GM13976 (cell line): Measurements from ENCODE around the gene CISD1.

Source experiments
- DNase-seq: peaks from one replicate; pipeline ENCODE4 v3.0.0; 2012; ENCODE audit warnings: low spot score
- CTCF ChIP-seq: IDR thresholded peaks from 2 replicates; pipeline ENCODE4 v1.5.1; 2012; ENCODE audit warnings: borderline replicate concordance, mild to moderate bottlenecking; ENCODE audit not compliant: insufficient read depth; ENCODE audit errors: extremely low read depth, missing control alignments, control extremely low read depth
- in situ Hi-C: fragments of 300-500 bp; cut with MboI; formaldehyde crosslinking; loops from one replicate; pipeline ENCODE4 v1.12.0; 2022; ENCODE audit warnings: low sequenced_read_pairs, mixed read lengths, inconsistent platforms; ENCODE audit not compliant: unreplicated experiment

CISD1 gene

DNA sequence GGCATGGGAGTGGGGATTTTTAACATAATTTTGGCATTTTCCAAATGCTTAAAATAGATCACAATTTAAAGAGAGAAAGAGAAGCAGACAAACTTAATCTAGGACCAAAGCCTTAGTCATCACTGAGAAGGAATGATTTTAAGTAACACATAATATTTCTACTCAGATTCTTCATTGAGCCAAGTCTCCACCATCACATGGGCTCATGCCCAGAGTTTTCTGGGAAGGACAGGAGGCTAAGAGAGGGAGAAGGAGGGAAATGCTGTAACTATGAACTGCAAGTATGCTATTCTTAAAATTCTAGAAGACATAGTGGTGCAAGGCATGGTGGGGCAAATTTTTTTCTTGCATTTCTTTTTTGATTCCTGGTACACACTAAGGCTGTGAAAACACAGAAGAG lies 42.1 kb downstream of the CISD1 start:
- in situ Hi-C loops, result loop anchor here (25.0 kb wide), 1 partner anchor 451 kb away; no protein-coding TSS in a partner anchor
- DNase-seq, result no peak
- no peak for TF ChIP-seq CTCF

- no peak for DNase-seq
- in situ Hi-C loops, result loop anchor here (25.0 kb wide), 1 partner anchor 445 kb away; no protein-coding TSS in a partner anchor
- TF ChIP-seq CTCF, result no peak
Measured at GRCh38 chr10:58316874-58317273, 47.9 kb downstream of the CISD1 start.

DNA sequence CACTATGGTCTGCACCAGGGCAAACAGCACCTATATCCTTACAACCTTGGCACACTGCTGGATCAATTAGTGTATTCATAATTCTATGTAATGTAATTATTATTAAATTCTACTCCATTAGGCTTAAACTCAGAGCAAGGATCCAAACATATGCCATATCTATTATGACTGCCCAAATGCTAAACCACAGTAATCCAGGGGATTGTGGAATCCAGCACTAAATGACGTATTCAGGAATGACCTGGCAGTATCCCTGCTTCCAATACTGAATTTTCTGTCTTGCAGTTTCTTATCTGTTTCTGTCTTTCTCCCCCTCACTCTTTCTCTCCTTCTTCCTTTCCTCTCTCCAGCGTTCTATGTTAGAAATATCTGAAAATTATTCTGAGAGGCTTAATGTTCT lies 49.4 kb downstream of the CISD1 start:
- in situ Hi-C loops, result loop anchor here (25.0 kb wide), 1 partner anchor 444 kb away; no protein-coding TSS in a partner anchor
- TF ChIP-seq CTCF, result no peak
- no peak for DNase-seq

- in situ Hi-C loops, result loop anchor here (25.0 kb wide), 1 partner anchor 443 kb away; no protein-coding TSS in a partner anchor
- DNase-seq, result no peak
- no peak for TF ChIP-seq CTCF
Measured at GRCh38 chr10:58319599-58319998, 50.6 kb downstream of the CISD1 start.

- TF ChIP-seq CTCF, result no peak
- in situ Hi-C loops, result loop anchor here (25.0 kb wide), 1 partner anchor 442 kb away; no protein-coding TSS in a partner anchor
- DNase-seq, result no peak
Measured at GRCh38 chr10:58320351-58321049, 51.5 kb downstream of the CISD1 start.

DNA sequence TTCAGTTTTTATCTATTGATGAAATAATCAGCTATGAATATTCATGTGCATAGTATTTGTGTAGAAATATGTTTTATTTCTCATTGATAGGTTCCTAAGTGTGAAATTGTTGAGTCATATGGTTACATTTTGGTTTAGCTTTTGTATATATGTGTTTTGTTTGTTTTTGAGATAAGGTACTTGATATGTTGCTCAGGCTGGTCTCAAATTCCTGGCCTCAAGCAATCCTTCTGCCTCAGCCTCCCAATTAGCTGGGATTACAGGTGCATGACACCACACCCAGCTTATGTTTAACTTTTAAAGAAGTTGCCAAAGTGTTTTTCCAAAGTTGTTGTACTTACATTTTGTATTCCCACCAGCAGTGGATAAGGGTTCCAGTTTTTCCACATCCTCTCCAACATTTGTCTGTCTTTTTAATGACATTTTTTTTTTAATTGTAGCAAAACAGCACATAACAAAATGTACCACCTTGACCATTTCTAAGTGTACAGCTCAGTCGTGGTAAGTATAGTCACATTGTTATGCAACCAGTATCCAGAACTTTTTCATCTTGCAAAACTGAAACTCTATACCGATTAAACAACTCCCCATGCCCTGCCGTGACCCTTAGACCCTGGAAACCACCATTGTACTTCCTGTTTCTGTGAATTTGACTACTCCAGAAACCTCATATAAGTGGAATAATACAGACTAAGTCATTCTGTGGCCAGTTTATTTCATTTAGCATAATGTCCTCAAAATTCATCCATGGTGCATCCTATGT lies 53.3 kb downstream of the CISD1 start:
- in situ Hi-C loops, result loop anchor here (25.0 kb wide), 1 partner anchor 440 kb away; no protein-coding TSS in a partner anchor
- no peak for DNase-seq
- no peak for TF ChIP-seq CTCF
